GM12872 (cell line): Measurements from ENCODE around the gene OLFM1.

Experiments used
- TF ChIP-seq, protein P1 (sequence below): IDR thresholded peaks from 3 replicates; pipeline ENCODE4 v1.5.1; 2011; ENCODE audit warnings: low read depth, mild to moderate bottlenecking, low read length, moderate library complexity; ENCODE audit not compliant: insufficient read depth

Gene OLFM1

GRCh38 chr9:135080286-135081263 is 6.9 kb upstream of the OLFM1 start:
- TF ChIP-seq, protein P1, sequence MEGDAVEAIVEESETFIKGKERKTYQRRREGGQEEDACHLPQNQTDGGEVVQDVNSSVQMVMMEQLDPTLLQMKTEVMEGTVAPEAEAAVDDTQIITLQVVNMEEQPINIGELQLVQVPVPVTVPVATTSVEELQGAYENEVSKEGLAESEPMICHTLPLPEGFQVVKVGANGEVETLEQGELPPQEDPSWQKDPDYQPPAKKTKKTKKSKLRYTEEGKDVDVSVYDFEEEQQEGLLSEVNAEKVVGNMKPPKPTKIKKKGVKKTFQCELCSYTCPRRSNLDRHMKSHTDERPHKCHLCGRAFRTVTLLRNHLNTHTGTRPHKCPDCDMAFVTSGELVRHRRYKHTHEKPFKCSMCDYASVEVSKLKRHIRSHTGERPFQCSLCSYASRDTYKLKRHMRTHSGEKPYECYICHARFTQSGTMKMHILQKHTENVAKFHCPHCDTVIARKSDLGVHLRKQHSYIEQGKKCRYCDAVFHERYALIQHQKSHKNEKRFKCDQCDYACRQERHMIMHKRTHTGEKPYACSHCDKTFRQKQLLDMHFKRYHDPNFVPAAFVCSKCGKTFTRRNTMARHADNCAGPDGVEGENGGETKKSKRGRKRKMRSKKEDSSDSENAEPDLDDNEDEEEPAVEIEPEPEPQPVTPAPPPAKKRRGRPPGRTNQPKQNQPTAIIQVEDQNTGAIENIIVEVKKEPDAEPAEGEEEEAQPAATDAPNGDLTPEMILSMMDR = no peak

DNA sequence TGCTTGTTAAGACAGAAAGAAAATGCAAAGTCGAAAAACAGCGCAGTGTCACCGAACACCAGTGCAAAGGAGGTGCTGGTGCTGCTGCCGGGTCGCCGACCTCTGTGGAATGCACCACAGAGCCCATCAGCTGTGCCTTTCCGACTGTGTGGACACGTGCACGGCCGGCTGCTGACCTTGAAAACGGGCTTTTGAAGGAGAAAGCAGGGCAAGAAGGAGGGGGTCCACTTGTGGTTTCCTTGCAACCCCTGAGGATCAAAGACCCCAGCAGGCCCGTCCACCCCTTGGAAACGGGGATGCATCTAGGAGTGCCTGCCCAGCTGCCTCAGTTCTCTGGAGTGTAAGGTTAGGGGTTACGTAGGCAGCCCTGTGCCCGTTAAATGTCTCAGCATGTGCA is 6.2 kb upstream of the OLFM1 start:
- TF ChIP-seq, protein P1 = no peak

DNA sequence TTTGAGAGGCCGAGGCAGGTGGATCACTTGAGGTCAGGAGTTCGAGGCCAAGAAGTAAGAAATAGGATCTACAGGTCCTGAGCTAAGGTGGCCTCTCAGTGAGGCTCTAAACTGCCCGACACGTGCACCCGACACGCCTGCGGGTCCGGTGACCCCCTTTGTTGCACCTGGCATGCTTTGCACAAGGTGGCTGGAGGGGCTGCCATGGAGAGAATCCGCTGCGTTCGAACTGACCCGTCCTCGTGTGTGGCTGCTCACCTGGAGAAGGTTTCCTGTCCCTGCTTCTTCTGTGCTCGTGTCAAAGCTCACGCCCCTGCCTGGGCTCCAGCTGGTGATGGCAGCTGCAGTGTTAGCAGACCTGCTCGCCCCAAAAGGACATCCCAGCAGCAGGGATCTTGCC is 5.7 kb upstream of the OLFM1 start:
- TF ChIP-seq, protein P1 = no peak

- TF ChIP-seq, protein P1 = no peak
Measured at GRCh38 chr9:135082536-135082935, 4.9 kb upstream of the OLFM1 start.

DNA sequence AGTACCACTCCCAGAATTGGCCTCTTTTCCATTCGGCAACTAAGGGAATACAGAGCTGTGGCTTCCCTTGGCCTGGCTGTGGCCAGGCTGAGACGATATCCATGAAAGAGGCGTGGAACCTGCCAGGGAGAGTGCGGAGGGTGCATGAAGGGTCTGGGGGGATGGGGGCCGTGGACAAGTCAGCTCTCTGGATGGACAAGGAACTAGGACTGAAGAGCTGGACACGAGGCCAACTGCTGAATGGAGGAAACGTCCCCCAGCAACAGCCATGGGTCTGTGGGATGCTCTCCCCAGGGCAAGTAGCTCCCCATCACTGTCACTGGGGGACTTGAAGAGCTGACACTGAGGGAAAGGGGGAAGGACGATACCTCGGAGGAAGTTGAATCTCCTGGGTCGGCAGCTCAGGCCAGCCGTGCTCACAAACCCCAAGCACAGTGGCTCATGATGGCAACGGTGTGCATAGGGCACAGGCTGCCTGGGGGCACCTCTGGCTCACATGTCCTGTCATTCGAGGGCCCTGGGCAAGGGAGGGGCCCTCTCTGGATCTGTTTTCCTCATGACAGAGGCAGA is 4.1 kb upstream of the OLFM1 start:
- TF ChIP-seq, protein P1 = no peak

GRCh38 chr9:135083831-135084230 is 3.6 kb upstream of the OLFM1 start:
- TF ChIP-seq, protein P1 = no peak

DNA sequence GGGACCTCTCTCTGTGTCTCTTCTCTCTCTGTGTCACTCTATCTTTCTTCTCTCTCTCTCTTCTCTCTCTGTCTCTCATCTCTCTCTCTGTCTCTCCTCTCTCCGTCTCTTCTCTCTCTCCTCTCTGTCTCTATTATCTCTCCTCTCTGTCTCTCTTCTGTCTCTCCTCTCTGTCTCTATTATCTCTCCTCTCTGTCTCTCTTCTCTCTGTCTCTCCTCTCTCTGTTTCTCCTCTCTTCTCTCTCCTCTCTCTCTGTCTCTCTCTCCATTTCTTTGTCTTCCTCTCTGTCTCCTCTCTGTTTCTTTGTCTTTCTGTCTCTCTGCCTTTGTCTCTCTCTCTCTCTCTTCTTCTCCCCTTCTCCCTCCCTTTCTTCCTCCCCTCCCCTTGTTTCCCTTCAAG is 3.2 kb upstream of the OLFM1 start:
- TF ChIP-seq, protein P1 = no peak
